Measurements from ENCODE around the gene CEBPB.

The CEBPB gene

GRCh38 chr20:50190251-50191064 is at the start of gene CEBPB:
Gene CEBPB (plus strand): TSS chr20:50190830. CDS start chr20:50191034, 204 bp downstream.
- H3K9me3 ChIP-seq (ENCODE audit: control insufficient read depth, insufficient read depth, low read length) = no peaks in the 10 kb centered on the region
- no CpG with 5 or more reads among the region's 89 CpGs for WGBS (ENCODE audit: insufficient coverage, insufficient read length)
- peak; percentile 73 for DNase-seq (ENCODE audit: low read depth, low spot score)
- peaks cover 15% of the 10 kb centered on the region for H3K4me1 ChIP-seq (ENCODE audit: control insufficient read depth, insufficient read depth, low read length)
- peak within 1 kb of the TSS; percentile 56 for H3K4me3 ChIP-seq (ENCODE audit: low read length)
- H3K36me3 ChIP-seq (ENCODE audit: control insufficient read depth, insufficient read depth, low read length) = no peaks in the 10 kb centered on the region
- no peaks in the 10 kb centered on the region for H3K27me3 ChIP-seq (ENCODE audit: control insufficient read depth, insufficient read depth, low read length)
- no peak within 1 kb of the TSS for H3K27ac ChIP-seq (ENCODE audit: low read length)

- DNase-seq (ENCODE audit: low read depth, low spot score) = no peak
- Histone ChIP-seq H3K27me3 (ENCODE audit: control insufficient read depth, insufficient read depth, low read length) (no peaks in the 10 kb centered on the region), H3K36me3 (ENCODE audit: control insufficient read depth, insufficient read depth, low read length) (peaks cover 4% of the 10 kb centered on the region; the same call in 1 of the 2 replicates), H3K9me3 (ENCODE audit: control insufficient read depth, insufficient read depth, low read length) (no peaks in the 10 kb centered on the region), H3K27ac (ENCODE audit: low read length) (no peak overlapping the region), H3K4me3 (ENCODE audit: low read length) (no peak overlapping the region), H3K4me1 (ENCODE audit: control insufficient read depth, insufficient read depth, low read length) (peaks cover 5% of the 10 kb centered on the region)
- no CpG with 5 or more reads among the region's 6 CpGs for WGBS (ENCODE audit: insufficient coverage, insufficient read length)
Measured at GRCh38 chr20:50141018-50141675, 49.5 kb upstream of the CEBPB start.

- H3K9me3 ChIP-seq (ENCODE audit: control insufficient read depth, insufficient read depth, low read length) = no peaks in the 10 kb centered on the region
- H3K27me3 ChIP-seq (ENCODE audit: control insufficient read depth, insufficient read depth, low read length) = no peaks in the 10 kb centered on the region
- no peak for DNase-seq (ENCODE audit: low read depth, low spot score)
- H3K36me3 ChIP-seq (ENCODE audit: control insufficient read depth, insufficient read depth, low read length) = peaks cover 4% of the 10 kb centered on the region; the same call in 1 of the 2 replicates
- no CpG with 5 or more reads among the region's 12 CpGs for WGBS (ENCODE audit: insufficient coverage, insufficient read length)
- no peak overlapping the region for H3K4me3 ChIP-seq (ENCODE audit: low read length)
- peaks cover 7% of the 10 kb centered on the region for H3K4me1 ChIP-seq (ENCODE audit: control insufficient read depth, insufficient read depth, low read length)
- no peak overlapping the region for H3K27ac ChIP-seq (ENCODE audit: low read length)
Measured at GRCh38 chr20:50141811-50142561, 48.6 kb upstream of the CEBPB start.

GRCh38 chr20:50142812-50143211 is 47.8 kb upstream of the CEBPB start:
- Histone ChIP-seq H3K9me3 (ENCODE audit: control insufficient read depth, insufficient read depth, low read length) (no peaks in the 10 kb centered on the region), H3K27ac (ENCODE audit: low read length) (no peak overlapping the region), H3K4me3 (ENCODE audit: low read length) (no peak overlapping the region), H3K36me3 (ENCODE audit: control insufficient read depth, insufficient read depth, low read length) (peaks cover 4% of the 10 kb centered on the region; the same call in 1 of the 2 replicates), H3K27me3 (ENCODE audit: control insufficient read depth, insufficient read depth, low read length) (no peaks in the 10 kb centered on the region), H3K4me1 (ENCODE audit: control insufficient read depth, insufficient read depth, low read length) (peaks cover 11% of the 10 kb centered on the region)
- no CpG with 5 or more reads among the region's 6 CpGs for WGBS (ENCODE audit: insufficient coverage, insufficient read length)
- DNase-seq (ENCODE audit: low read depth, low spot score) = no peak

GRCh38 chr20:50144362-50144761 is 46.3 kb upstream of the CEBPB start:
- no CpG with 5 or more reads among the region's 4 CpGs for WGBS (ENCODE audit: insufficient coverage, insufficient read length)
- DNase-seq (ENCODE audit: low read depth, low spot score) = no peak
- Histone ChIP-seq H3K4me1 (ENCODE audit: control insufficient read depth, insufficient read depth, low read length) (peaks cover 11% of the 10 kb centered on the region), H3K36me3 (ENCODE audit: control insufficient read depth, insufficient read depth, low read length) (peaks cover 7% of the 10 kb centered on the region; the same call in 1 of the 2 replicates), H3K9me3 (ENCODE audit: control insufficient read depth, insufficient read depth, low read length) (no peaks in the 10 kb centered on the region), H3K27me3 (ENCODE audit: control insufficient read depth, insufficient read depth, low read length) (no peaks in the 10 kb centered on the region), H3K27ac (ENCODE audit: low read length) (no peak overlapping the region), H3K4me3 (ENCODE audit: low read length) (no peak overlapping the region)

GRCh38 chr20:50145566-50145965 is 45.1 kb upstream of the CEBPB start:
- H3K4me3 ChIP-seq (ENCODE audit: low read length) = no peak overlapping the region
- H3K36me3 ChIP-seq (ENCODE audit: control insufficient read depth, insufficient read depth, low read length) = peaks cover 5% of the 10 kb centered on the region; the same call in 1 of the 2 replicates
- DNase-seq (ENCODE audit: low read depth, low spot score) = no peak
- H3K27ac ChIP-seq (ENCODE audit: low read length) = no peak overlapping the region
- peaks cover 11% of the 10 kb centered on the region for H3K4me1 ChIP-seq (ENCODE audit: control insufficient read depth, insufficient read depth, low read length)
- H3K27me3 ChIP-seq (ENCODE audit: control insufficient read depth, insufficient read depth, low read length) = no peaks in the 10 kb centered on the region
- no CpG with 5 or more reads among the region's 6 CpGs for WGBS (ENCODE audit: insufficient coverage, insufficient read length)
- no peaks in the 10 kb centered on the region for H3K9me3 ChIP-seq (ENCODE audit: control insufficient read depth, insufficient read depth, low read length)

GRCh38 chr20:50146214-50146613 is 44.4 kb upstream of the CEBPB start:
- H3K27ac ChIP-seq (ENCODE audit: low read length) = no peak overlapping the region
- no peaks in the 10 kb centered on the region for H3K27me3 ChIP-seq (ENCODE audit: control insufficient read depth, insufficient read depth, low read length)
- no CpG with 5 or more reads among the region's 6 CpGs for WGBS (ENCODE audit: insufficient coverage, insufficient read length)
- DNase-seq (ENCODE audit: low read depth, low spot score) = no peak
- H3K4me1 ChIP-seq (ENCODE audit: control insufficient read depth, insufficient read depth, low read length) = peaks cover 12% of the 10 kb centered on the region
- peaks cover 3% of the 10 kb centered on the region; the same call in 1 of the 2 replicates for H3K36me3 ChIP-seq (ENCODE audit: control insufficient read depth, insufficient read depth, low read length)
- H3K4me3 ChIP-seq (ENCODE audit: low read length) = no peak overlapping the region
- no peaks in the 10 kb centered on the region for H3K9me3 ChIP-seq (ENCODE audit: control insufficient read depth, insufficient read depth, low read length)

GRCh38 chr20:50146732-50147662 is 43.6 kb upstream of the CEBPB start:
- no peaks in the 10 kb centered on the region for H3K9me3 ChIP-seq (ENCODE audit: control insufficient read depth, insufficient read depth, low read length)
- no CpG with 5 or more reads among the region's 17 CpGs for WGBS (ENCODE audit: insufficient coverage, insufficient read length)
- H3K36me3 ChIP-seq (ENCODE audit: control insufficient read depth, insufficient read depth, low read length) = 0 out of 2 replicates have a peak, but pooled peaks cover 3% of the 10 kb centered on the region
- no peak for DNase-seq (ENCODE audit: low read depth, low spot score)
- no peak overlapping the region for H3K27ac ChIP-seq (ENCODE audit: low read length)
- no peak overlapping the region for H3K4me3 ChIP-seq (ENCODE audit: low read length)
- no peaks in the 10 kb centered on the region for H3K27me3 ChIP-seq (ENCODE audit: control insufficient read depth, insufficient read depth, low read length)
- H3K4me1 ChIP-seq (ENCODE audit: control insufficient read depth, insufficient read depth, low read length) = peaks cover 13% of the 10 kb centered on the region

GRCh38 chr20:50149481-50150254 is 41.0 kb upstream of the CEBPB start:
- Histone ChIP-seq H3K36me3 (ENCODE audit: control insufficient read depth, insufficient read depth, low read length) (0 out of 2 replicates have a peak, but pooled peaks cover 3% of the 10 kb centered on the region), H3K4me1 (ENCODE audit: control insufficient read depth, insufficient read depth, low read length) (peaks cover 13% of the 10 kb centered on the region), H3K27me3 (ENCODE audit: control insufficient read depth, insufficient read depth, low read length) (no peaks in the 10 kb centered on the region), H3K4me3 (ENCODE audit: low read length) (no peak overlapping the region), H3K27ac (ENCODE audit: low read length) (no peak overlapping the region), H3K9me3 (ENCODE audit: control insufficient read depth, insufficient read depth, low read length) (no peaks in the 10 kb centered on the region)
- WGBS (ENCODE audit: insufficient coverage, insufficient read length) = no CpG with 5 or more reads among the region's 16 CpGs
- no peak for DNase-seq (ENCODE audit: low read depth, low spot score)
